Kidney tubule cell (primary cell): ENCODE data around the gene NUDT14.

ENCODE experiments used
- DNase-seq: peaks from one replicate; pipeline ENCODE4 v3.0.0-alpha.2; 2018; ENCODE audit warnings: low spot score

Gene NUDT14

GRCh38 chr14:105199093-105199492 lies 18.0 kb upstream of the NUDT14 start:
- DNase-seq = no peak

- no peak for DNase-seq
Measured at GRCh38 chr14:105198588-105198987, 17.5 kb upstream of the NUDT14 start.

- DNase-seq = no peak
Measured at GRCh38 chr14:105197211-105197641, 16.1 kb upstream of the NUDT14 start.

- DNase-seq = no peak
Measured at GRCh38 chr14:105196265-105196960, 15.3 kb upstream of the NUDT14 start.

- DNase-seq = no peak
Measured at GRCh38 chr14:105195522-105196264, 14.6 kb upstream of the NUDT14 start.

- DNase-seq = no peak
Measured at GRCh38 chr14:105195051-105195450, 13.9 kb upstream of the NUDT14 start.

GRCh38 chr14:105193916-105194782 lies 13.0 kb upstream of the NUDT14 start:
- peak; percentile 48 for DNase-seq

DNA sequence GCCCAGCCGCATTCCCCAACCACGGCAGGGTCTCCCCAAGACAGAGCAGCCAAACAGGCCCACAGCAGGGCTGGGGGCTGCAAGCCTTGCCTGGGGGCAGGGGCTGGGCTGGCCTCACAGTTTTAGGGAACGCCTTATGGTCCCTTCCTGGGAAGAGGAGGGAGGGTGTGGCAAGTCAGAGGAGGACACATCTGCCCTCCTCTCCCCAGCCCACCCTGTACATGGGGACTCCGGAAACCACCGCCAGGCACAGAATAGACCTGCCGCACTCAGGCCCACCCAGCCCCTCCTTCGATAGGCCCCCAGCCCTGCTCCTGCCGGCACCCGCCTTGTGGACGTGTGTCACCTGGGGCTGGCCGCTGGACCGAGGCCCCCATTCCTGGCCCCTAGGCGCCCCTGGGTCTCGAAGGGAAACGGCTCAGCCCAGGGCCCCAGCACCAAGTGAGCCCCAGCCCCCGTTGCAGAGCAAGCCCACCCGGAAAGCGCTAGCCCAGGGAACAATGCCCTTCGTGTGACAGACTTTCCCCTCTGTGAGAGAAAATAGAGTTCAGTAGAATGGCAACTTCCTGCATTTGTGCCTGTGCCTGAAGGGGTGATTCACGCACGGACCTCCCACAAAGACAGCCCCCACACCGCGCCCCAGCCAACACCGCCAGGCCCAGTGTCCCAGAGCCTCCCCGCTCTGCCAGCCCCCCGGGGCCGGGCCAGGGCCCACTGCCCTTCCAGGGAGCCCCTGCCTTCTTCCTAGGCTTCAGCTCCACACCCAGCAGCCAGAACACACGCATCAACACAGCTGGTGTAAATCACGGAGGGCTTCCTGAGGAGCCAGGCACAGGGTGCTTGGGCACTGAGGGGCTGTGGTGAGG lies 12.0 kb upstream of the NUDT14 start:
- DNase-seq = no peak

GRCh38 chr14:105187935-105188524 lies 6.9 kb upstream of the NUDT14 start:
- DNase-seq = no peak

GRCh38 chr14:105187116-105187515 lies 6.0 kb upstream of the NUDT14 start:
- DNase-seq = no peak

DNA sequence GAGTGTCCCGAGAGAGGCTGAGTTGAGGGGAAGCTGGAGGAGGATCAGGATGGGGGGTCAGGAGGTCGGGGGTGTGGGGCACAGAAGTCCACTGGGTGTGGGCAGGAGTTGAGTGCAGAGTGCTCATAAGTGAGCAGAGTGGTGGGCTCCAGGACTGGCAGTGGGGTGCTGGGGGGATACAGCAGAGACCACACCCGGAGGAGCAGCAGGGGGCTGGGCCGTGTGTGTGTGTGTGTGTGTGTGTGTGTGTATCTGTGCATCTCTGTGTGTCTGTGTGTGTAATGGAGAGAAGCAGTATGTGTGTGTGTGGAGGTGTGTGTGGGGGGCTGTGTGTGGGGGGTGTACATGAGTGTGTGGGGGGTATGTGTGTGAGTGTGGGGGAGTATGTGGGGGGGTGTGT lies 4.9 kb upstream of the NUDT14 start:
- DNase-seq = no peak

- no peak for DNase-seq
Measured at GRCh38 chr14:105185001-105185400, 3.9 kb upstream of the NUDT14 start.

DNA sequence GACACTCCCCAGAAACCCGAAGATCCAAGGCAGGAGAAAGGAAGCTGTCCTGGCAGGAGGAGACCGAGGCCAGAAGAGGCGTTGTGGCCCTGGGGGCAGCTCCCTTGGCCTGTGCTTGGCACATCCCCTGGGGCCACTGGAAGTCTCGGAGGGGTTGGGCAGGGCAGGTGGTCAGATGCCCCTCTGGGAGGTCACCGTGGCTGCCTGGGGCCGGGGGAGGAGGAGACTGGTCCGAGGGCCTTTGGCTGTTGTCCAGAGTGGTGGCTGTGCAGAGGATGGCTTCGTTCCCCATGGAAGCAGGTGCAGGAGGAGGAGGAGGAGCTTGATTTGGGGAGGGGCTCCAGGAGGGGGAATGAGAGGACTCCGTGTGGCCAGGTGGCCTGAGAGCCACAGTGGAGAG lies 3.3 kb upstream of the NUDT14 start:
- DNase-seq = no peak

DNA sequence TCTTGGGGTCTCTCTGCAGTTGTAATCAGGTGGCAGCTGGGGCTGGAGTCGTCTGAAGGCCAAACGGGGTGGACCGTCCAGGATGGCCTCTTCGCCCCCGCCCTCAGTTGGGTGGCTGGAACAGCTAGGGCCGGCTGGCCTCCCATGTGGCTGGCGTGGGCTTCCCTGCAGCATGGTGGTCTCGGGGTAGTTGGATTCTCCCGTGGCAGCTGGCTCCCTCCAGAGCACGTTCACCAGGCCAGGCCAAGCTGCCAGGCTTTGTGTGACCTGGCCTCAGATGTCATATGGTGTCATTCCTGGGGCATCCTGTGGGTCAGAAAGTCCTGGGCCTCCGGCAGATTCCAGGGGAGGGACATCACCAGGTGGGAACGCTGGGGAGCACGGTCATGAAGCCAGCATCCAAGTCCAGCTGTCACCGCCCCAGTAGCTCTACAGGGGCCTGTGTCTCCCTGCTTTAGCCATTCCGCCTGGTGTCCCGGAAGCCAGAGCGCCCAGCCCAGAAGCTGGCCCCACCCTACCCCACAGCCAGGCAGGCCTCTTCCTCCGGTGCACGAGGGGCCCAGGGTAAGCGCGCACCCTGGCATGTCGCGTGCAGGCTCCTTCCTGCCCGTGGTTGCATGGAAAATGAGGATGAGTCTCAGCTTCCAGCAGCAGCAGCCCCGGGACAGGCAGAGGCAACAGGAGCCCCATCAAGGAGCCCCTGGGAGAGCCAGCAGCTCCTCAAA lies 1.3 kb upstream of the NUDT14 start:
- DNase-seq = no peak

DNA sequence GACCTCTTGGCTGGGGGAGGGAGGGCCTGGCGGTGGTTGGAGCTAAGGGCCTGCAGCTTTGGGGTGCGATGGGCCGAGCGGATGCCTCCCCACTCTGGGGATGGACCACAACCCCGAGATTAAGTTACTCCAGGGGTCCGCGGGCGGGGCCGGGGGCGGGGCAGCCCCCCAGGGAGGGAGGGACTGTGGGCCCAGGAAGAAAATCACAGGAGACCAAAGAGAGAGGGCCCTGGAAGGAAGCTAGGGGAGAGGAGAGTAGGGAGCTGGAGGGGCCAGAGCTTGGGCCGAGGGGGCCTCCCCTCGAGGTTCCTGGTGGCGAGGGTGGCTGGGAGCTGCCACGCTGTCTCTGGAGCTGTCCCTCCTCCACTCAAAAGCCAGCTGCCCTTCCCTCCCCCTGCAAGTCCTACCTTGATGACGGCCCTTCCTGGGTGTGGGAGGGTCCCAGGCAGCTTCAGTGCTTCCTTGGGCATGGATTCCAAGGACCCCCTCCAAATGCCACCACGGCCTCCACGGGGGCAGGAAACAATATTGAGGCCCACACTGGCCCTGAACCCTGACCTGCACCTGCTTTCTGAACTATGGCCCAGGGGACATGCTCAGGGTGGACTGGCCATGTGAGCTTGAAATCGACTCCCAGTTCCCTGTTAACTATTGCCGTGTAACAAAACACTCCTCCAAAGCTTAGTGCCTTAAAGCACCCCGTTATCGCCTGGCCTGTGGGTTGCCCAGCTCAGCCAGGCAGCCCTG lies 610 bp upstream of the NUDT14 start:
- no peak for DNase-seq

GRCh38 chr14:105179191-105179590 lies 1.9 kb downstream of the NUDT14 start:
- no peak for DNase-seq

- no peak for DNase-seq
Measured at GRCh38 chr14:105178868-105179140, 2.3 kb downstream of the NUDT14 start.

GRCh38 chr14:105178069-105178867 lies 2.8 kb downstream of the NUDT14 start:
- no peak for DNase-seq

DNA sequence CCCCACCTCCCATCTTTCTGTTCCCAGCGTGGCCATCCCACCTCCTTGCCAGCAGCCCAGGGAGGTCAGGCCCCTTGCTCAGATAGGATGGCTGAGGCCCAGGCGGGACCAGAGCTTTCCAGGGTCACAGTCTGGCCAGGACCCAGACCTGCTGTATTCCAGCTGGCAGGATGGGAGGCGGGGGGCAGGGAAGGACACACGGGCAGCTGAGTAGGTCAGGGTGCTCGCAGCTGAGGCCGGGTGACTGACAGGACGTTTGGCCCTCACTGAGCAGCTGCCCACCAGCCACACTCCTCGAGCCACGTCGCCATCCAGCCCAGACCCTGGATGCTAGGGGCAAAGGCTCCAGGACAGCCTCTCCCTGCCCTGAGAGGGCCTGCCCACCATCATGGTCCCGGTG lies 4.0 kb downstream of the NUDT14 start:
- DNase-seq = no peak
